Fibroblast of skin of left quadriceps (primary cell): Measurements from ENCODE around the gene MAGEF1.

ENCODE experiments used
- DNase-seq, 2 experiments: peaks; one replicate each; pipeline ENCODE4 v3.0.0-alpha.2; 2013; ENCODE audit warnings: low read depth in 2 of 2

MAGEF1 gene, protein sequence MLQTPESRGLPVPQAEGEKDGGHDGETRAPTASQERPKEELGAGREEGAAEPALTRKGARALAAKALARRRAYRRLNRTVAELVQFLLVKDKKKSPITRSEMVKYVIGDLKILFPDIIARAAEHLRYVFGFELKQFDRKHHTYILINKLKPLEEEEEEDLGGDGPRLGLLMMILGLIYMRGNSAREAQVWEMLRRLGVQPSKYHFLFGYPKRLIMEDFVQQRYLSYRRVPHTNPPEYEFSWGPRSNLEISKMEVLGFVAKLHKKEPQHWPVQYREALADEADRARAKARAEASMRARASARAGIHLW

DNA sequence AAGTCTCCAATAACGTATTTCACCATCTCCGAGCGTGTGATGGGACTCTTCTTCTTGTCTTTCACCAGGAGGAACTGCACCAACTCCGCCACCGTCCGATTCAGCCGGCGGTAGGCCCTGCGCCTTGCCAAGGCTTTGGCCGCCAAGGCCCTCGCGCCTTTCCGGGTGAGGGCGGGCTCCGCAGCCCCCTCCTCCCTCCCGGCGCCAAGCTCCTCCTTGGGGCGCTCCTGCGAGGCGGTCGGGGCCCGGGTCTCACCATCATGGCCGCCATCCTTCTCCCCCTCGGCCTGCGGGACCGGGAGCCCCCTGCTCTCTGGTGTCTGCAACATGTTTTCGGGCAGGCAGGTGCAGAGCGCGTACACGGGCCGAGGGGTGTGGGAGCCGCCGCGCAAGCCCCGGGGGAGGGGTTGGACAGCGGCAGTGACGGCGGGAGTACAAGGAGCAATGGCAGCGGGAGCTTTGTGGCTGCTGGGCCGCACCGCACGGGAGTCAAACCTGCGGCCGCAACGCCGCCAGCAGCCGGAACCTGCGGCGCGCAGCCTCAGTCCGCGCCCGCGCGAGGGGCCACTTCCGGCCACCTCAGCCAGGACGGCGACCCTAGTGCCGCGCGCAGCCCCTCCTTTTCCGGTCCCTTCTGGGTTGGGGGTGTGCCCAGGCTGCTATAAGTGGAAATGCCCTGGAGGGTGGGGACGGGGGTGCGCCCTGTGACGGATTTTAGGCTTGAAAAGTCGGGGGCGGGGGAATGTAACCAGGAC lies at the start of gene MAGEF1:
MAGEF1 (minus strand) TSS at position 572 of the 755 bp plus-strand sequence; CDS start at position 329, 243 bp downstream.
- DNase-seq: peak; percentile 69 to 72

DNA sequence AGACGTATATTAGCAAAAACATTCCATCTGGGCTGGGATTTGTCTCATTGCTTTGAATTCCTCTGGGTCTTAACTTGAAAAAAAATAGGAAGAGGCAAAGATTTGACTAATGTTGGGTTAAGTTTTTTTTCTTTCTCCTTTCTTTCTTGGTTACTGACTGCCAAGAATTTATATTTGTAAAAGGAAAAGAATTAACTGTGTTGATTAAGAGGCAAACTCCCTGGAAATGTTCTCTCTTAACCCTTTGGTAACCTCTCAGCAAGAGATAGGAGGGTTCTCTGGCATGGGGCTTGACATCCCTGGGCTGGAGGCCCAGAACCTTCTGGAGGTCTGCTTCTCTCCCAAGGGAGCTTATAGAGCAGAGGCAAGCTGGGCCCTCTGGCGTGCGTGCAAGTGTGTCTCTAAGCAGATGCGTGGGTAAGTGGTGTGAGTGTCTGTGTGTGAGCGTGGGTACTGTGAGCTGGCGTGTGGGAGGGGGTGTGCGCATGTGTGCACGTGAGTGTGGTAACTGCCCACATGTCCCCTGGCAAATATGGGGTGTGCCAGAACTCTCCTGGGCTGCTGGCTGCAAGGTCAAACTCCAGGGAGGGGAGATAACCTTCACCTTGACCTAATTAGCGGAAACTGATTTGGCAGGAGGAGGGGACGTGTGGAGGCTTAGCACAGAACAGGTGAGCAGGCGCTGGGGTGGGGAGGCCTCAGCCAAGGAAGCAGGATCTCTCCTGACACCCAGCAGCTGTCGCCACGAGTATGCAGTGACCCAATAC lies 49.4 kb upstream of the MAGEF1 start:
- DNase-seq: peak; percentile 92 to 93

DNA sequence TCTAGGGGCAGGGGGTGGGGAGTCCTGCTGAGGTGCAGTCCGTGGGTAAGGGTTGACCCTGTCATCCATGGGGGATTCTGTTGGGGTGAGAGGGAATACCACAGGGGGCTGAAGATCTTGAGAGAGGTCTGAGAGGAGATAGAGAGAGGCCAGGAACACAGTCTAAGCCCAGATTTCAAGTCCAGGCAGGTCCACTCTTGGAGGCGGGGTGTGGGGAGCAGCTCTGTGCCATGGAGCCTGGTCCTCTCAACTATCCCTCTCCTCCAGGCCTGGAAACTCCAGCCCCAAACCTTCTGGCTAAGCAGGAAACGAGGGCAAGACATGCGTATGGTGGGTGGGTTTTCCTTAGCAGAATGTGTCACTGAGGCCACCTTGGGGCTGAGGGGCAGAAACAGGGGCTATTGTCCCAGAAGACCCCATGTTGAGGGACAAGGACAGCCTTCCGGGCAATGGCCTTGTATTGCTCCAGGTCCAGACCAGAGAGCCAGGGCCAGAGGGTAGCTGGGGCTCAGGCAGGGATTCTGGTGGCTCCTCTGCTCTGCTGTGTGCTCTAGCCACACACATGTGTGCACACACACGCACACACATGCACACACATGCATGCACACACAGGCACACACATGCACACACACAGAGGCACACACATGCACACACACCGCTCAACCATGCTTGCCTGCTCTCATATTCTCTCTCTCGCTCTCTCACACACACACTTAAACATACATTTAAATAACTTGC lies 48.6 kb upstream of the MAGEF1 start:
- no peak for DNase-seq

DNA sequence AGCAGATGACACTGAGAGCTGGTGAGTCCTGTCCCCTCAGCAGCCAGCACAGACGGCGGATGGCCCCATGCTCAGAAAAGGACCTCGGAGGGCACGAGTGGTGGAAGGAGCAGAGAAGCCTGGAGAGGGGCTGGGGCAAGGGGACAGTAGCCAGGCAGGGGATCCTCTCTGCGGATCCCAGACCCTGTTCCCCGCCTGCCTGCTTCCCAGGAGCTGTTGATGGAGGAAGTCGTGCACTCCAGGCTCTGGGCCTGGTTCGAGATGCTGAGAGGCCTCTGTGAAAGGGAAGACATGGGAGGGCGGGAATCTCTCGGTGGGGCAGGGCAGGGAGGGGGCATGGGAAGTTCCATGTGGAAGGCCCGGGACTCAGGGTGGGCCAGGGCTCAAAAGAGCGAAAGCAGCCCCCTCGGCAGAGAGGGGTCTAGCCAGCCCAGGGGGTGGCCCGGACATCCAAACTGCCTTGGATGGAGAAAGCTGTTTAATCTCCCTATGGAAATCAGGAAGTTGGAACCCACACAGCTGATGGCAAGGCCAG lies 47.9 kb upstream of the MAGEF1 start:
- DNase-seq: no peak

DNA sequence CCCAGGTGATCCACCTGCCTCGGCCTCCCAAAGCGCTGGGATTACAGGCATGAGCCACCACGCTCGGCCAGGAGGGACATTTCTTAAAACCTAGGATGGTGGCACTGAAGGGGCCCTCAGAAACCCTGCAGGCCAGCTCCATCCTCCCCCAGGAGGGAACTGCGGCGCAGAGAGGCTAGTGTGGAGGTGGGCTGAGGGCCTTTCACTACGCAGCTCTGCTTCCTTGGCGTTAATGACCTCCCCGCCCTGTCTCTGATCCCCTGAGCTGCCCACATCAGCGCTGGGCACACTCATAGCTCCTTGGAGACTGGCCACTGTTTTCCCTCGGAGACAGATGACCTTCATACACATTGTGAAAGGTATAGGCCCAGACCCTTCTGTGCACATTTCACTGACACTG lies 46.2 kb upstream of the MAGEF1 start:
- DNase-seq: no peak

DNA sequence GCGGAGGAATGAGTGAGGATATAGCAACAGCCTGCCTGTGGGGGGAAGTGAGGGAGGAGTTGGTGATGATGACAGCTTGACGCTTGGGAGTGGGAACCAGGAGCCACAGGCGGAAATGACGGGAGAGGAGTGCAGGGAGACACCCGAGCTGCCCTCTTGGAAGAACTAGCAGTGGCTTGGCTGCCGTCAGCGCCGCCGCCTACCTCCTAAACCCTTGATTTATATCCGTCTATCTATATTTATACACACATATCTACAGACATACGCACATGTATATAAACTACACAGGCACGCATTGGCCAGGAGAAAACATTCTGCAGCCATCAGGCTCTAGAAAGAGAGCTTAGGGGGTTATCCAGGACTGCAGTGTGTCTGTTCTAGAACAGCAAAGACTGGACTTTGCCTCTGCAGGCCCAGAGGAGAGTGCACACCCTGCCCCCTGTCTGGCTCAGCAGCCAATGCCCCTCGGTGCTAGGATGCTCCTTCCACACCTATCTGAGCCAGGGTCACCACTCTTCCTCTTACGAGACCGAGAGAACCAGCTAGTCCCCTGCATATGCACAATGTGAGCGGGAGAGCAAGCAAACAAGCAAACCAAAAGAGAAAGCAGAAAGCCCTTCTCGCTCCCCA lies 45.3 kb upstream of the MAGEF1 start:
- DNase-seq: peak; percentile 91 to 92

DNA sequence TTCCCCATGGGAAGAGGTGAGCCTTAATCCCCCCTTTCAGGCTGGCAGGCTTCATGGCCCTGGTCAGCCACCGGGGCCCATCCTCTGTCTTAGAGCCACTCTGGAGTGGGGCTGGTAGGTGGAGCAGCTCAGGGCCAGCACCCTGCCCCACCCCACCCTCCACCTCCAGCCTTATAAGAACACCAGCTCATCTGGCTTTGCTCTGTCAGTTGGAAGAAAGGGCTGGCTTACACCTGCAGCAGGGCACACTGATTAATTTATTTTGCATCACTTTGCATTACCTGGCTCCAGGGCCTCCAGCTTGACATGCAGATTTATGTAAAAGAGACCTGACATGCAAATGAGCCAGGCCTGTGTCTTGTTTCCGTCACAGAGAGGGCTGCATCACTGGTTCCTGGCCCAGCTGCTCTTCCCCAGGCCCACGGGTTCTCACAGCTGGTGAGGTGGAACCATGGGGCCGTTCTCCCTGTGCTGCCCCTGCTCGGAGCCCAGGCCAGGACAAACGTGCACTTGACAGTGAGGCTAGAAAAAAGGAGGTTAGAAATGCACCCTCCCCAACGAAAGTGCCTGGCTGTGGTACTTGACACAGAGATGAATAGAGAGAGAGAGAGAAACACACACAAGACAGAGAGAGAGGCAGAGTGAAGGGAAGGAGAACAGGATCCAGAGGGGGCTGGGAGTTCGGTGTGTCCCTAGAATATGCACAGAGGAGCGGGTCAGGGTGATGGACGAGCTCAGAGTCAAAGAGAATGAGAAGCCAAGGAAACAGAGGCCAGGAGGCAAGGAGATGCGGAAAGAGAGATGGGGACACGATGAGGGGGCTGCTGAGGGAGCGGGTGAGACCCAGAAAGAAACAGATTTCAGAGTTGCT lies 44.5 kb upstream of the MAGEF1 start:
- DNase-seq: no peak

DNA sequence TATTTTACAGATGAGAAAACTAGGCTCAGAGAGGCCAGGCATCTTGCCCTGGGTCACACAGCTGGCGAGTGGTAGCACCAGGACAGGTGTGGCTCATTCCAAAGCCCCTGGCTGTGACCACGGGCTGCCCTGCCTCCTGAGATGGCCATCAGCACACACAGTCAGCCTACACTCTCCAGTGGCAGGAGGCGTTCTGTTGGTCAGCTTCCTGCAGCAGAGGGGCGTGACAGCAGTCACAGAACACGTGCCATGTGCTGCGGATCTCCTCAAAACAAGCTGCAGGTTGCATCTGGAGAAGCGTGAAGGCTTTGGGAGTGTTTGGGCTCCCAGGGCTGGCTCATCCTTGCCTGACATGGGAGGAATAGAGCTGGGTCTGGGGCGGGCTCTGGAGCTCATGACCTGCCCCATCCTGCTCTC lies 43.5 kb upstream of the MAGEF1 start:
- DNase-seq: no peak

DNA sequence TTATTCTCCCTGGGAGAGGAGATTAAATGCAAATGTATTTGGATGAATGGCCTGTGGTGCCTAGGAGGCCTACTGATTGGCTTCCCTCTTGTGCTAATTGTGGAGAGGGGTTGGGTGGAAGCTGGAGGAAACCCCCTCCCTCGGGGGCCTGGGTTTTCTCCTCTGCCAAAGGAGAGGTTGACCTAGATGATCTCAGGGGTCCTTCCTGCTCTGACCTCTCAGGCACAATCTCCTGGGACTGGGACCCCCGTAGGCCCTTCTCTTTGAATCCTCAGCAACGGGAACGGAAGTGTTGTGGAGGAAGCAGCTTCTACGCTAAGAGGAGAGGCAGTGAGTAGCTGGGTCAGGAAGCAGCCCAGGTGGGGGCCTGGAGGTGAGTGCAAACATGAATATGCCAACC lies 40.5 kb upstream of the MAGEF1 start:
- DNase-seq: no peak

DNA sequence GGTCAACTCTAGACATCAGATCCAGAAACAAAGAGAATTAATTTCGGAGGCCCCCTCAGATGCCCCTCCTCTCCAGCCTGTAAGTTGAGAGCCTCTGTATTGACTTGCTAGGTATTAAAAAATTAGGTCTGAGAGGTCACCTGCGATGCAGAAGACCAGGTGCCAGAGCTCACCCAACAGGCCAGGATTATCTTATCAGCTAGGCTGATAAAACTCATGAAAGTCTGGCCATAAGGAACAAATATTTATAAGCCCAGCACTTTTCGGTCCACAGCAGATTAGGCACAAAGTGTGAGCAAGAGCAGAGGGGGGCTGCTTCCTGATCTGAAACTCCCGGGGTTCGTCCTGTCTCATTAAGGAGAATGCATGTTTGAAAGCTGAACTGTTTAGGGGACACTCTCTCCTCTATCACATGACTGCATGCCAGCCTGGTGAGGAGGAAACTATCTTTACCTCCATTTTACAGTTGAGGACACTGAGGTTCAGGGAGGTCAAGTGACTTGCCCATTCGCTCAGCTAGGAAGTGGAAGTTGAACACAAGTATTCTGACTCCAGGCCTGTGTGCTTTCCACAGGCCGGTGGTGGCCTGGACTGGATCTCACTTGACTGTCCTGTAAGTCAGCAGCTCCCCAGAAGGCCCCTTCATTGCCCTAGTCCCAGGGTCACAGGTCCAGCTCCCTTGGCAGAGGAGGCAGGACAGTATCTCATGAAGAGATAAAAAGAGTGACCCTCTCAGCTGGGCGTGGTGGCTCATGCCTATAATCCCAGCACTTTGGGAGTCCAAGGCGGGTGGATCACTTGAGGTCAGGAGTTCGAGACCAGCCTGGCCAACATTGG lies 39.6 kb upstream of the MAGEF1 start:
- no peak for DNase-seq

DNA sequence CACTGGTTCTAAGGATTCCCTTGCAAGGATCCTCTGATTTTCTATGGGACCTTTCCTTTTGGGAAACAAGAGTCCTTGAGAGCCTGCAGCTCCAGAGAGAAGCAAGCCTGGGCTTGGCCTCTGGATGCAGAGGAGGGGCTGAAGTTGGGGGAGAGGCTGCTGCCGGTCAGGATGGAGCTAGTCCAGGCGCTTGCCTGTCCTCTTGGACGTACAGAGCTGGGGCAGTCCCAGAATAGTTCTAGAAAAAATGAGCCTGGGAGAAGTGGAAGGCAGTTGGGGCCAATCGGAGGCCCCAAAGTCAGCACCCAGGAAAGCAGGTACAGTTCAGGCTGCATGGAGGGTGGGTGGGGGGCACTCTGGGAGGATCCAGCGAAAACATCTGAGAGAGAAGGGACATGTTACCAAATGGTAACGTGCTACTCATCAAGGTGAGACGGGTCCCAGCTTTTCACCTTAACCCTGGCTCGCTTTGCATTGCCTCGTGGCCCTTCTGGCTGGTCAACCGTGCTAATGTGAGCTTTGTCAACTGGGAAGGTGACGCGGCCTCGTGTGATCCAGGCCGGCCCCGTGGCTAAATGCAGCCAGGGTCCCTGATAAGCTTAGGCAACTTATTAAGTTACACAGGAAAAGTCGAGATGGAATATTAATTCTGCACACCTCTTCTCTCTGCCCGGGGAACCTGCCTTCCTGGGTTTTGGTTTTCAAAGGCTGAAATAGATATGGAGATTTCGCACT lies 38.7 kb upstream of the MAGEF1 start:
- no peak for DNase-seq

DNA sequence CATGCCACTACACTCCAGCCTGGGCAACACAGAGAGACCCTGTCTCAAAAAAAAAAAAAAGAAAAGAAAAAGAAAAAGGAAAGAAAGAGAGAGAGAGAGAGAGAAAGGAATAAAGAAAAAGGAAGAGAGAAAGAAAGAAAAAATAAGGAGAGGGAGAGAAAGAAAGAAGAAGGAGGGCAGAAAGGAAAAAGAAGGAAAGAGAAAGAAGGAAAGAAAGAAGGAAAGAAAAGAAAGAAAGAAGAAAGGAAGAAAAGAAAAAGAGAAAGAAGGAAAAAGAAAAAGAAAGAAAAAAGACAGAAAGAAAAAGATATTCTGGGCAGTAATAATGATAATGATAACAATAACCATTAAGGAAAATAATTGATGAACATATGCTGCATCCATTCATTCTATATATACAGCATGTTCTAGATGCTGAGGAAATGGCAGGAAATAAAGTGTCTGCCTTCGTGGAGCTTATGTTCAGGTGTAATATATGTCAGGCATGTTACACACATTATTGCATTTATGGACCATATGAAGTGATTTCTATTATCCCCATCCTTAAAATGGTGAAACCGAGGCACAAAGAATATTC lies 37.4 kb upstream of the MAGEF1 start:
- DNase-seq: no peak

DNA sequence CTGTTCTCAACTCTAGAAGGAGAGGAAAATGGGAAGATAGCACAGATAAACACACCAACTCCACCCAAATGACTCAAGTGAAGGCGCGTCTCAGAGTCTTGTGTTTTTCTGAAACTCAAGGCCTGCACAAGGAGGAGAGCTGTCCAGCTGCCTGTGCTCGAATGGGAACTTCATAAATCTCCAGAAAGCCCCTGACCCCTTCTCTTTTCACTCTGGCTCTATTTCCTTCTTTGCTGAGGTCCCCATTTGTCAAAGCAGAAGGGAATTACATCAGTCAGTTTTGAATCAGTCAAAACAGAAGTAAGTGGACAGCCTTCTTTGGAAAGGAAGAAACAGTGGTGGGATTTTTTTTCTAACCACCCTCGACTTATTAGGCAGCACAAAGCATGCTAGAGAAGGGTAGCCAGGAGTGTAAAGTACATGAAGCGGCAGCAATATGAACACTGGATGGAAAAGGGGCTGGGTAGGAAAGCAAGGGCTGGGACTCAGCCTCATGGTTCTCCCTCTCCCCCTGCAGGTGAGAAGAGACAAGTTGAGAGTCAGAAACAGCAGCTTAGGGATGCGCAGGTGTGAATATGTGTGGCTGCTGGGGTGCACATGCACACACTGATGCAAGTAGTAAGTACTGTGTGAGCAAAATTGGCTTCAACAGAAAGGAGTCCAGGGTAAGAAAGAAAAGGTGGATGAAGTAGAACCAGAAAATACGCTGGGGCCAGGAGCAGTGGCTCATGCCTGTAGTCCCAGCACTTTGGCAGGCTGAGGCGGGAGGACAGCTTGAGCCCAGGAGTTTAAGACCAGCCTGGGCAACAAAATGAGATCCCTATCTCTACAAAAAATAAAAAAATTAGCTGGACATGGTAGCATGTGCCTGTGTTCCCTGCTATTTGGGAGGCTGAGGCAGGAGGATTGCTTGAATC lies 36.6 kb upstream of the MAGEF1 start:
- DNase-seq: no peak

DNA sequence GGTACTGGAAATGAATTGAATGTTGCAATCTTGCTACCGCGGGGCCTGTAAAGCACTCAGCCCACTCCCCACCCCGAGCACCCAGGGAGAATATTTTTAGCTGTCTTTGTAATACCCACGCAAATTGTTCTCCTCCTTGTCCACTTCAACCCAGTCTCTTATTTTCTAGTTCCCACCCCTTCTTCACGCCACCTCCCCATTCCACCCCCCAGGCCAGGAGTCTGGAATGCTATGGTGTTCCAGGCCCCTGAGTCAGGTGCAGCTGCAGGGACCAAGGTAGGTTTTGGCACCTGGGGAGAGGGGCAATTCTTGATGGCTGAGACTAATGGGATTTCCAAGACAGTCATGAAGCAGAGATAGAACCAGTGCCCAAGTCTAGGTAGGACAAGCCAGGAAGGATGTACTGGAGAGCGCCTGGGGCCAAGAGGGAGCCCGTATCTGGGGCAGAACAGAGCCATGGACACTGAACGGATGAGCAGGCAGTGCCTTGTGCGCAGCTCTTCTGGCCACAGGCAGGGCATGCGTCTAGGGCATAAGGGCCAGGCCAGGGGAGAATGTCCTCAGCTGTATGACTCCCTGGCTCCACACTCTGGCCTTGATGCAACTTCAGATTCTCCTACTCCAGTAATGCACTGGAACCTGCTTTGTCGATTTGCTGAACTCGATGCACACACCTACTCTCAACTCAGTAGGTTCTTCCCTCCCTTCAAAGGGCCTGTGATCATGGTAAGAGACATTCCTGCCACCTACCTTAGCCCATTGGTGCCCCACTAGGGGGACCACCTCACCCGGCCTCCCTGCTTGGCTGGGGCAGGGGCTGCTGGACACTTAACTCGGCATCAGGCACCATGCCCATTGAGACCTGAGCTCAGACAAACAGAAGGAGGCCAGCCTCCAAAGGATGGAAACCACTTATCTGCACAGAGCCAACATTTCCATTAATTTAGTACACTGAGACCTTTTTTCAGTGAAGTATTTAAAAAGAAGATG lies 34.6 kb upstream of the MAGEF1 start:
- DNase-seq: no peak

DNA sequence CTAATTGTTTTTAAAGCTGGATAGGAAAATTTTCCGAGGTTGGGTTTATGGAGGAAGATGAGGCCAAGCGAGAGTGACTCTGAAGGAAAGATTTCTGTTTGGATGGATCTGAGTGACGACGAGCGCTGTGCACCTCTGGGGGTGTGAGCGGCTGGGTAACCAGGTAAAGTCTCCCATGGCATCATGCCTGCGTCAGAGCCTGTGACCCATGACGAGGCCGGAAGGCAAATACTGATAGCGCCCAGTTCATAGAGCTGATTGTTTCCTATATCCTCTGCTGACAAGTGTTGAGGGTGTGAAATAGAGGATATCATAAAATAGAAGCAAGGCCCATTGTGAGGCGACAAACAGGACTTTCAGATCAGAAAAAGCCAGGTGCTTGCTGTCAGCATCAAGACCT lies 33.7 kb upstream of the MAGEF1 start:
- DNase-seq: no peak

DNA sequence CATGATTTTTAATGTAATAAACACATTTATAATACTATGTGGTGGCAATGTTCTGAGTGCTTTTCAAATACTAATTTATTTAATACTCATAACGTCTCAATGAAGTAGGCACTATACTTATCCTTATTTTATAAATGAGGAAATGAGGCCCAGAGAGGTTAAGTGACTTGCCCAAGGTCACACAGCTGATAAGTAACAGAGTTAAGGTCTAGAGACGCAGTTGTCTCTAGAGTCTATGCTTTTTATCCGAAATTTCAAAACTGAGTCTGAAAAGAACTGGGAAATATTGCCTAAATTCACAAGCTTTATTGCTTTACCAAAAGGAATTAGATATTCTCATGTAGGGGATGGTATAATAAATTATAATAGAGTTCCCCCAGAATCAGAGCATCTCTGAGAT lies 31.4 kb upstream of the MAGEF1 start:
- no peak for DNase-seq
